Spleen (tissue), 11 donors: ENCODE data around the gene PKD1L1. TPM values are rescaled to one million over a fixed set of nuclear protein-coding genes. Genes with fewer than 3 reads are reported as not detected.

Source experiments
- DNase-seq: peaks from one replicate; pipeline ENCODE4 v3.0.0-alpha.2; 2020
- H3K27ac ChIP-seq, 8 donors: fragments of 200-600 bp; sonication (generic) in 7 of 8; 1 replicate in 4 of 8; 2 replicates in 4 of 8; pipeline versions ENCODE4 v1.5.0 to v1.8.0; 2016 to 2021; ENCODE audit warnings: inconsistent platforms in 4 of 8, mild to moderate bottlenecking in 4 of 8, moderate library complexity in 1 of 8
- H3K27me3 ChIP-seq, 7 donors: fragments of 200-600 bp; sonication (generic) in 6 of 7; replicated peaks in 1 of 7; 1 replicate in 4 of 7; 2 replicates in 3 of 7; pipeline versions ENCODE4 v1.5.0 to v1.8.0; 2016 to 2021; ENCODE audit warnings: inconsistent platforms in 3 of 7, mild to moderate bottlenecking in 1 of 7
- H3K36me3 ChIP-seq, 6 donors: fragments of 200-600 bp; sonication (generic) in 5 of 6; 1 replicate in 4 of 6; 2 replicates in 2 of 6; pipeline versions ENCODE4 v1.5.0 to v1.8.0; 2016 to 2021; ENCODE audit warnings: inconsistent platforms in 2 of 6
- H3K4me1 ChIP-seq, 6 donors: fragments of 200-600 bp; sonication (generic) in 5 of 6; 1 replicate in 3 of 6; 2 replicates in 3 of 6; pipeline versions ENCODE4 v1.5.0 to v1.8.0; 2016 to 2021; ENCODE audit warnings: inconsistent platforms in 3 of 6
- H3K4me3 ChIP-seq, 8 donors: fragments of 200-600 bp; sonication (generic) in 7 of 8; 1 replicate in 4 of 8; 2 replicates in 4 of 8; pipeline versions ENCODE4 v1.5.0 to v1.8.0; 2016 to 2021; ENCODE audit warnings: inconsistent platforms in 4 of 8, mild to moderate bottlenecking in 4 of 8, moderate library complexity in 2 of 8
- H3K9me3 ChIP-seq, 8 donors: fragments of 200-600 bp; sonication (generic) in 7 of 8; 1 replicate in 4 of 8; 2 replicates in 4 of 8; pipeline versions ENCODE4 v1.5.0 to v1.8.0; 2016 to 2021; ENCODE audit warnings: inconsistent platforms in 4 of 8
- CTCF ChIP-seq, 11 experiments: fragments of 200-600 bp in 7 of 11; fragments of 450-650 bp in 4 of 11; sonication (generic) in 4 of 11; IDR thresholded peaks in 8 of 11; conservative IDR thresholded peaks in 3 of 11; 1 replicate in 7 of 11; 2 replicates in 4 of 11; pipeline versions ENCODE4 v1.4.0 to v1.8.0; 2016 to 2021; ENCODE audit warnings: antibody characterized with exemption in 11 of 11, inconsistent platforms in 4 of 11, mild to moderate bottlenecking in 1 of 11
- POLR2A ChIP-seq, 3 donors: fragments of 450-650 bp; IDR thresholded peaks; one replicate each; pipeline ENCODE4 v1.5.1; 2017; ENCODE audit warnings: antibody characterized with exemption in 3 of 3, mild to moderate bottlenecking in 1 of 3
- POLR2AphosphoS5 ChIP-seq, 3 donors: sonication (generic); formaldehyde crosslinking; IDR thresholded peaks; one replicate each; pipeline ENCODE4 v1.5.1; 2017; ENCODE audit warnings: antibody characterized with exemption in 3 of 3
- WGBS, 5 donors: extraction: QIAGEN DNeasy Blood & Tissue Kit in 3 of 5; methylation state at CpG; one replicate each; pipeline versions ENCODE4 v1.1.5 to v1.1.7; 2013 to 2018; 5-methylcytosine and 5-hydroxymethylcytosine counted together
- intact Hi-C: fragments of 100-400 bp; cut with DNase I; formaldehyde crosslinking; loops from one replicate; pipeline ENCODE4 v1.15.0; 2023; ENCODE audit warnings: low total_unique reads
- polyA plus RNA-seq, 3 donors: library from polyadenylated mRNA; stranded (reverse); fragments of 200-250 nt; gene quantifications; one replicate each; pipeline ENCODE4 v1.2.1, GENCODE V29; 2013
- total RNA-seq, 7 donors: library from RNA; depleted of rRNA in 3 of 7; stranded (reverse); fragments of >200 nt in 3 of 7; fragmentation: NEBNext Ultra II Directional in 4 of 7; extraction: Animal tissue kit (Norgen Biotek cat#: 25700) in 4 of 7; gene quantifications; one replicate each; pipeline versions ENCODE4 v1.1.0 to v1.2.1, GENCODE V29; 2016 to 2021
- donor health status: healthy with polysubstance abuse.
- donor health status: DM: no; HTN: no; CAD: no; lungs with moderate emphysema.
- donor health status: DM: no; HTN: no; CAD: no.
- donor health status: Bipolar disorder and iron deficiency.
- donor health status: healthy.
- donor health status: DM: no; HTN: no; CAD: no.
- donor health status: DM: yes; HTN: yes; CAD: no.

PKD1L1 gene
- total and polyA plus RNA-seq, 10 donors, result 0.28 to 1.3 (median 0.49) TPM

GRCh38 chr7:47915616-47915976 lies 32.7 kb downstream of the PKD1L1 start:
- no peak for TF ChIP-seq CTCF (IDR thresholded peaks at IDR 0.05 in 8 of 11, conservative IDR thresholded peaks at IDR 0.05 in 3 of 11)
- TF ChIP-seq POLR2A (IDR thresholded peaks at IDR 0.05), result no peak
- TF ChIP-seq POLR2AphosphoS5 (IDR thresholded peaks at IDR 0.05), result no peak
- Histone ChIP-seq H3K36me3 (no peaks in the 10 kb centered on the region), H3K27ac (no peak overlapping the region), H3K9me3 (no peaks in the 10 kb centered on the region), H3K27me3 (no peaks in the 10 kb centered on the region), H3K4me1 (no peaks in the 10 kb centered on the region), H3K4me3 (no peak overlapping the region)
- DNase-seq, result no peak
- intact Hi-C loops, result no loop called here
- WGBS, 5 donors, result 91 to 96% (median 94%) methylated on average over 2 of the region's 2 CpGs

GRCh38 chr7:47914717-47915615 lies 33.3 kb downstream of the PKD1L1 start:
- Histone ChIP-seq H3K36me3 (no peaks in the 10 kb centered on the region), H3K9me3 (no peaks in the 10 kb centered on the region), H3K27ac (no peak overlapping the region), H3K4me3 (no peak overlapping the region), H3K27me3 (no peaks in the 10 kb centered on the region), H3K4me1 (no peaks in the 10 kb centered on the region)
- no peak for DNase-seq
- intact Hi-C loops, result no loop called here
- no peak for TF ChIP-seq POLR2A (IDR thresholded peaks at IDR 0.05)
- no peak for TF ChIP-seq POLR2AphosphoS5 (IDR thresholded peaks at IDR 0.05)
- no peak for TF ChIP-seq CTCF (IDR thresholded peaks at IDR 0.05 in 8 of 11, conservative IDR thresholded peaks at IDR 0.05 in 3 of 11)
- WGBS, 5 donors, result 77 to 89% (median 83%) methylated on average over 5 of the region's 5 CpGs

GRCh38 chr7:47912332-47912731 lies 35.9 kb downstream of the PKD1L1 start:
- H3K36me3 ChIP-seq, result no peaks in the 10 kb centered on the region
- DNase-seq, result no peak
- no peak overlapping the region for H3K4me3 ChIP-seq
- H3K27me3 ChIP-seq, result no peaks in the 10 kb centered on the region
- H3K4me1 ChIP-seq, result no peaks in the 10 kb centered on the region
- no peaks in the 10 kb centered on the region for H3K9me3 ChIP-seq
- 91 to 97% (median 95%) methylated on average over 6 of the region's 6 CpGs for WGBS, 5 donors
- TF ChIP-seq POLR2A (IDR thresholded peaks at IDR 0.05) (no peak), CTCF (IDR thresholded peaks at IDR 0.05 in 8 of 11, conservative IDR thresholded peaks at IDR 0.05 in 3 of 11) (no peak), POLR2AphosphoS5 (IDR thresholded peaks at IDR 0.05) (no peak)
- no peak overlapping the region for H3K27ac ChIP-seq
- intact Hi-C loops, result no loop called here

GRCh38 chr7:47908720-47909119 lies 39.5 kb downstream of the PKD1L1 start:
- Histone ChIP-seq H3K27me3 (no peaks in the 10 kb centered on the region), H3K4me3 (no peak overlapping the region), H3K4me1 (no peaks in the 10 kb centered on the region), H3K9me3 (no peaks in the 10 kb centered on the region), H3K36me3 (no peaks in the 10 kb centered on the region), H3K27ac (no peak overlapping the region)
- DNase-seq, result no peak
- TF ChIP-seq POLR2A (IDR thresholded peaks at IDR 0.05) (no peak), POLR2AphosphoS5 (IDR thresholded peaks at IDR 0.05) (no peak), CTCF (IDR thresholded peaks at IDR 0.05 in 8 of 11, conservative IDR thresholded peaks at IDR 0.05 in 3 of 11) (no peak)
- WGBS, 5 donors, result 67 to 88% (median 78%) methylated on average over 1 of the region's 1 CpG
- intact Hi-C loops, result no loop called here
